SK-N-MC (cell line): ENCODE measurements around the gene IFIH1.

Experiments used
- DNase-seq: peaks from one replicate; pipeline ENCODE4 v3.0.0-alpha.2; 2011; ENCODE audit warnings: low read depth, low spot score
- H3K27ac ChIP-seq: fragments of 200-600 bp; sonication (generic); 2 replicates; pipeline ENCODE4 v1.5.1; 2016; ENCODE audit warnings: mixed run types
- H3K36me3 ChIP-seq: fragments of 200-600 bp; sonication (generic); 2 replicates; pipeline ENCODE4 v1.6.1; 2017; ENCODE audit warnings: antibody characterized with exemption, low read length, mixed read lengths; ENCODE audit not compliant: insufficient read depth
- H3K4me3 ChIP-seq: fragments of 200-600 bp; sonication (generic); 2 replicates; pipeline ENCODE4 v1.5.1; 2016
- H3K9ac ChIP-seq: fragments of 200-600 bp; sonication (generic); 2 replicates; pipeline ENCODE4 v1.8.0; 2017; ENCODE audit warnings: mixed run types, mixed read lengths; ENCODE audit not compliant: insufficient read length
- H3K9me3 ChIP-seq: fragments of 200-600 bp; sonication (generic); 2 replicates; pipeline ENCODE4 v1.6.1; 2017; ENCODE audit warnings: low read depth, mild to moderate bottlenecking, antibody characterized with exemption, low read length, moderate library complexity, mixed read lengths
- EZH2 ChIP-seq: fragments of 200-600 bp; sonication (generic); IDR thresholded peaks from one replicate; pipeline ENCODE4 v1.6.1; 2017; ENCODE audit warnings: antibody characterized with exemption
- FOXP2 ChIP-seq: optimal IDR thresholded peaks from 2 replicates; pipeline ENCODE3; 2011; ENCODE audit warnings: mild to moderate bottlenecking, moderate library complexity; ENCODE audit not compliant: insufficient read depth; ENCODE audit errors: extremely low read length, control extremely low read depth
- POLR2AphosphoS5 ChIP-seq: IDR thresholded peaks from 2 replicates; pipeline ENCODE4 v1.6.1; 2012; ENCODE audit warnings: mild to moderate bottlenecking, low read depth, low read length, borderline replicate concordance

Gene IFIH1

DNA sequence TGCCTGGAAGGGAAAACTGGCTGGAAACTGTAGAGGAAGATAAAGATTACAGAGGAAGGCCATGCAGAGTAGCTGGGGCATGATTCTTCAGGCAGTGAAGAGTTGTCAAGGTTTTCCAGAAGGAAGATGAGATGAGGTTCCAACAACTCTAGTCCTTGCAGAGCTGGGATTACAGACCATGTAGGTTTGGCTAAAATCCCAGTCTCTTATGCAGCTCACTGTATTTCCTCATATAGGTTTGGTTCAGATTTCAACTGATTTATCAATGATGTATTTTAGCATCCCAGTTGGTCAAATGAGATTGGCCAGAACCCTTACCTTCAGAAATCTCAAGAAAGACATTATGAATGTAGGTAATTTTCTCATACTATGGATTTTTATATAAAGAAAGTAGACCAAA lies 91.6 kb downstream of the IFIH1 start:
- no peaks in the 10 kb centered on the region for H3K36me3 ChIP-seq
- DNase-seq, result no peak
- no peak overlapping the region for H3K27ac ChIP-seq
- H3K4me3 ChIP-seq, result no peak overlapping the region
- H3K9me3 ChIP-seq, result no peaks in the 10 kb centered on the region
- no peak overlapping the region for H3K9ac ChIP-seq
- TF ChIP-seq FOXP2, result no peak
- TF ChIP-seq EZH2, result no peak
- no peak for TF ChIP-seq POLR2AphosphoS5

GRCh38 chr2:162221064-162221463 lies 97.4 kb downstream of the IFIH1 start:
- Histone ChIP-seq H3K36me3 (no peaks in the 10 kb centered on the region), H3K4me3 (no peak overlapping the region), H3K27ac (no peak overlapping the region), H3K9ac (no peak overlapping the region), H3K9me3 (no peaks in the 10 kb centered on the region)
- TF ChIP-seq FOXP2 (no peak), EZH2 (no peak), POLR2AphosphoS5 (no peak)
- DNase-seq, result no peak

DNA sequence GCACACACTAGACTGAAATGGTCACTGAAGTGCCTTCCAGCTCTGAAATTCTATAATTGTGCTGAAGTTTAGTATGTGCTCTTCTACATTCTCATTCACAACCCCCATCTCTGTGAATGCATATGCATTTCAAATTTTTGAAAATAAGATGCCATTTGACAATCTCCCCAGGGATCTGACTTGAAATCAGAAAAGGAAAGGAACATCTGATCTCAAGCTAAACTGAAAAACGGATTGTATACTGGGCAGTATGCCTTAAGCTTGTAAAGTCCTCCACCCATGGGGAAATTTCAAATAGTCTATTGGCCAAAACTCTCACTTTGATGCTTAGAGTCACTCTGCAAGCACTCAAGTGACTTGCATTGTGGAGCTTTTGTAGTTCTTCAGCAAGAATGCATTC lies 98.1 kb downstream of the IFIH1 start:
- Histone ChIP-seq H3K36me3 (no peaks in the 10 kb centered on the region), H3K9ac (no peak overlapping the region), H3K9me3 (no peaks in the 10 kb centered on the region), H3K27ac (no peak overlapping the region), H3K4me3 (no peak overlapping the region)
- TF ChIP-seq EZH2, result no peak
- no peak for TF ChIP-seq FOXP2
- TF ChIP-seq POLR2AphosphoS5, result no peak
- DNase-seq, result no peak

DNA sequence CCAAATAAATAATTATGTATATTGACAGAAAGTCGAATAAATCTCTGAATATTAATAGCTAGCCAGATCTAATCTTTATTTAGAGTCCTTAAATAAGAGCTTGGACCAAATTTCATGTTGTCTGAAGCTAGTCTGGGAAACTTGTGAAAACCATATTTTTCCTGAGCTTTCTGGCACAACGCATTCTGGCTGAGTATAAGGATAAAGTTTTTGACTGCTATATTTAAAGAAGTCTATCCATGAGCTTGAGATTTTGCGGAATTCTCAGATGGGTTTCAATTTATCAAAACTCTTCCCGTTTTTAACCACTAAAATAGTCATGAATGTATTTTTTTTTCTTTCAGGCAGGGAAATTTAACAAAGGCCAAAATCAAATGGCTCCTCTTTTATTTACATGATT lies 99.1 kb downstream of the IFIH1 start:
- no peaks in the 10 kb centered on the region for H3K9me3 ChIP-seq
- no peaks in the 10 kb centered on the region for H3K36me3 ChIP-seq
- no peak for TF ChIP-seq POLR2AphosphoS5
- H3K9ac ChIP-seq, result no peak overlapping the region
- H3K4me3 ChIP-seq, result no peak overlapping the region
- H3K27ac ChIP-seq, result no peak overlapping the region
- no peak for DNase-seq

DNA sequence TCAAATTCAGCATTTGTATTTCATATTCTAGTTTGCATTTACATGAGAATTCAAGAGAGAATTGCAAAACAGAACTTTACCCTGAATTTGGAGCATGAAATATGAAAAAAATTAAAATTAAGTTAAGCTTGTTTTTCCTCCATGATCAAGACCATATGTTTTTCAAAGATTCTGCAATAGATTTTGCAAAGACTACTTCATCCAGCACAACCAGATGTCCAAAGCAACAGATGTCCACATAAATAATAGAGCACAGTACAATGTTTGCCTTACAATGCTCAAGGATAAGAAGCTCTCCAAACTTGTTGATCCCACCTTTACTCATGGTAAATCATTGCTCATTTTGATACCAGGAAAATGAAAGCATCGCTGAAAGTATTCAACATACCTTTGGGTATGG lies 100.9 kb downstream of the IFIH1 start:
- no peak for TF ChIP-seq POLR2AphosphoS5
- TF ChIP-seq FOXP2, result no peak
- TF ChIP-seq EZH2, result no peak
- H3K9me3 ChIP-seq, result no peaks in the 10 kb centered on the region
- H3K36me3 ChIP-seq, result no peaks in the 10 kb centered on the region

More for the DNA sequence above, 100.9 kb downstream of the IFIH1 start:
- no peak for DNase-seq
- Histone ChIP-seq H3K9ac (no peak overlapping the region), H3K4me3 (no peak overlapping the region), H3K27ac (no peak overlapping the region)
